BE2C (cell line): Measurements from ENCODE around the gene RFXAP.
"Not testable (repeated sequence)": the region's sequence is repeated elsewhere in the genome, so short reads cannot be mapped to it uniquely, and the experiment has no call there.

Source experiments
- DNase-seq: peaks from one replicate; pipeline ENCODE4 v3.0.0-alpha.2; 2020
- H3K27me3 ChIP-seq: fragments of 250-450 bp; sonication (Bioruptor Pico); 2 replicates; pipeline ENCODE4 v1.5.1; 2020; ENCODE audit warnings: mild to moderate bottlenecking
- H3K36me3 ChIP-seq: fragments of 250-450 bp; sonication (Bioruptor Pico); 2 replicates; pipeline ENCODE4 v1.5.1; 2020; ENCODE audit warnings: mild to moderate bottlenecking
- H3K4me1 ChIP-seq: fragments of 250-450 bp; sonication (Bioruptor Pico); 2 replicates; pipeline ENCODE4 v1.5.1; 2020
- H3K4me3 ChIP-seq: 2 replicates; pipeline ENCODE4 v1.5.1; 2011; ENCODE audit warnings: low read depth, low read length
- H3K9me3 ChIP-seq: fragments of 250-450 bp; sonication (Bioruptor Pico); 2 replicates; pipeline ENCODE4 v1.5.1; 2020
- CTCF ChIP-seq: IDR thresholded peaks from 2 replicates; pipeline ENCODE4 v1.5.1; 2012; ENCODE audit warnings: mild to moderate bottlenecking, low read depth, low read length

Gene RFXAP

GRCh38 chr13:36778083-36778671 lies 40.8 kb upstream of the RFXAP start:
- no peak overlapping the region for H3K4me3 ChIP-seq
- H3K36me3 ChIP-seq, result no peaks in the 10 kb centered on the region
- no peaks in the 10 kb centered on the region for H3K4me1 ChIP-seq
- peaks cover 13% of the 10 kb centered on the region for H3K27me3 ChIP-seq
- DNase-seq, result no peak
- no peak for TF ChIP-seq CTCF
- no peaks in the 10 kb centered on the region for H3K9me3 ChIP-seq

GRCh38 chr13:36783890-36784289 lies 35.1 kb upstream of the RFXAP start:
- Histone ChIP-seq H3K4me1 (no peaks in the 10 kb centered on the region), H3K4me3 (no peak overlapping the region), H3K36me3 (no peaks in the 10 kb centered on the region), H3K27me3 (peaks cover 11% of the 10 kb centered on the region), H3K9me3 (no peaks in the 10 kb centered on the region)
- DNase-seq, result no peak
- no peak for TF ChIP-seq CTCF

- not testable (repeated sequence) for H3K36me3 ChIP-seq, H3K4me1 ChIP-seq, H3K9me3 ChIP-seq, DNase-seq, H3K4me3 ChIP-seq
- H3K27me3 ChIP-seq, result peaks cover 11% of the 10 kb centered on the region
These were observed 32.8 kb upstream of the RFXAP start for GRCh38 chr13:36786175-36786574.

GRCh38 chr13:36787181-36787580 lies 31.8 kb upstream of the RFXAP start:
- no peak overlapping the region for H3K4me3 ChIP-seq
- peaks cover 10% of the 10 kb centered on the region for H3K27me3 ChIP-seq
- H3K4me1 ChIP-seq, result no peaks in the 10 kb centered on the region
- no peaks in the 10 kb centered on the region for H3K36me3 ChIP-seq
- no peak for TF ChIP-seq CTCF
- no peak for DNase-seq
- no peaks in the 10 kb centered on the region for H3K9me3 ChIP-seq

- TF ChIP-seq CTCF, result no peak
- no peaks in the 10 kb centered on the region for H3K4me1 ChIP-seq
- H3K9me3 ChIP-seq, result no peaks in the 10 kb centered on the region
- no peak overlapping the region for H3K4me3 ChIP-seq
- H3K27me3 ChIP-seq, result no peaks in the 10 kb centered on the region
- no peaks in the 10 kb centered on the region for H3K36me3 ChIP-seq
- DNase-seq, result no peak
These were observed 30.7 kb upstream of the RFXAP start for GRCh38 chr13:36788276-36788675.

GRCh38 chr13:36789061-36789460 lies 30.0 kb upstream of the RFXAP start:
- no peaks in the 10 kb centered on the region for H3K36me3 ChIP-seq
- no peaks in the 10 kb centered on the region for H3K4me1 ChIP-seq
- H3K4me3 ChIP-seq, result no peak overlapping the region
- no peak for TF ChIP-seq CTCF
- H3K27me3 ChIP-seq, result no peaks in the 10 kb centered on the region
- no peaks in the 10 kb centered on the region for H3K9me3 ChIP-seq
- no peak for DNase-seq

- H3K36me3 ChIP-seq, result no peaks in the 10 kb centered on the region
- no peaks in the 10 kb centered on the region for H3K4me1 ChIP-seq
- H3K9me3 ChIP-seq, result no peaks in the 10 kb centered on the region
- no peak overlapping the region for H3K4me3 ChIP-seq
- peaks cover 5% of the 10 kb centered on the region; the same call in 1 of the 2 replicates for H3K27me3 ChIP-seq
- DNase-seq, result no peak
- no peak for TF ChIP-seq CTCF
These were observed 29.3 kb upstream of the RFXAP start for GRCh38 chr13:36789730-36790129.
